ENCODE measurements around the gene ITGA2.

ITGA2 gene

GRCh38 chr5:53052499-53052898 lies 63.3 kb downstream of the ITGA2 start:
- no peaks in the 10 kb centered on the region for H3K4me1 ChIP-seq (ENCODE audit: control insufficient read depth, insufficient read depth, low read length)
- H3K4me3 ChIP-seq (ENCODE audit: low read length): no peak overlapping the region
- DNase-seq (ENCODE audit: low read depth, low spot score): no peak
- H3K27ac ChIP-seq (ENCODE audit: low read length): no peak overlapping the region
- no peaks in the 10 kb centered on the region for H3K27me3 ChIP-seq (ENCODE audit: control insufficient read depth, insufficient read depth, low read length)
- H3K9me3 ChIP-seq (ENCODE audit: control insufficient read depth, insufficient read depth, low read length): no peaks in the 10 kb centered on the region
- no CpG with 5 or more reads among the region's 2 CpGs for whole genome bisulfite sequencing (ENCODE audit: insufficient coverage, insufficient read length)
- H3K36me3 ChIP-seq (ENCODE audit: control insufficient read depth, insufficient read depth, low read length): no peaks in the 10 kb centered on the region

DNA sequence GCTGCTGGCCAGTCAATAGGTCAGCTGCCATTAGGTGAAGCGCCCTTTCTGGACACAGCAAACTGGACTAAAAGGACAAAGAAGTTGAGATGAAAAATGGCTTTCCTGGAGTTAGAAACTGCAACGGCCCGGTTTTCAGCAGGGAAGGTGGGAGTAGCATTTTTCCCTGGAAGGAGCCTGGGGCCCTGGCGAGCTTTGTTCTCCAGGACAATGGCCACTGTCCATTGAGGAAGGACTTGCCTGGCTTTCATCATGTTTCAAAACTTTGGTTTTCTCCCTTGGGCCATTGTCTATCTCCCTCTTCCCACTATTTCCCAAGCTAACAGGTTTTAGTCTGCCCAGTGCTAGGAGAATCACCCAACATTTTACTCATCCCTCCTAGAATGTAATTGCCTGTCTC lies 64.2 kb downstream of the ITGA2 start:
- no peaks in the 10 kb centered on the region for H3K36me3 ChIP-seq (ENCODE audit: control insufficient read depth, insufficient read depth, low read length)

GRCh38 chr5:53055365-53055764 lies 66.2 kb downstream of the ITGA2 start:
- WGBS (ENCODE audit: insufficient coverage, insufficient read length): no CpG with 5 or more reads among the region's 5 CpGs
- Histone ChIP-seq H3K4me1 (ENCODE audit: control insufficient read depth, insufficient read depth, low read length) (no peaks in the 10 kb centered on the region), H3K9me3 (ENCODE audit: control insufficient read depth, insufficient read depth, low read length) (no peaks in the 10 kb centered on the region), H3K27ac (ENCODE audit: low read length) (no peak overlapping the region), H3K36me3 (ENCODE audit: control insufficient read depth, insufficient read depth, low read length) (no peaks in the 10 kb centered on the region), H3K4me3 (ENCODE audit: low read length) (no peak overlapping the region), H3K27me3 (ENCODE audit: control insufficient read depth, insufficient read depth, low read length) (no peaks in the 10 kb centered on the region)
- no peak for DNase-seq (ENCODE audit: low read depth, low spot score)

More for the DNA sequence above, 64.2 kb downstream of the ITGA2 start:
- no peaks in the 10 kb centered on the region for H3K27me3 ChIP-seq (ENCODE audit: control insufficient read depth, insufficient read depth, low read length)
- no peak overlapping the region for H3K27ac ChIP-seq (ENCODE audit: low read length)
- DNase-seq (ENCODE audit: low read depth, low spot score): no peak
- H3K4me1 ChIP-seq (ENCODE audit: control insufficient read depth, insufficient read depth, low read length): no peaks in the 10 kb centered on the region
- whole genome bisulfite sequencing (ENCODE audit: insufficient coverage, insufficient read length): no CpG with 5 or more reads among the region's 4 CpGs
- H3K9me3 ChIP-seq (ENCODE audit: control insufficient read depth, insufficient read depth, low read length): no peaks in the 10 kb centered on the region
- H3K4me3 ChIP-seq (ENCODE audit: low read length): no peak overlapping the region

DNA sequence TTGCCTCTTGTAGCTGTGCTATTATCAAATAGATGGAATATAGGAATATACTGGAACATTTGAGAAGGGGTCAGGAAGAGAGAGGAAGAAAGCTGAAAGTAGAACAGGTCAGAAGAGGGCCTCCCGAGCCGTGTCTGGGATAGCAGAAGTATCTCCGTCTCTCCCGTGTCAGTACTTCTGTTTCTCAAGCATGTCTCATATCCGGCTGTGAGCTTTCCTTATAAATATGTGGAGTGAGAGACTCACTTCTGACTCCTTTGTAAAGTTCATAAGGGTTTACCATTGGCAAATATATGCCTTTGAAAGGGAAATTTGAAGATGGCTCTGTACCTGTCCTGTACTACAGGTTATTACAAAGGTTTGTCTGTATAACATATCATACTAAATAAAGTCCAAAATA lies 70.1 kb downstream of the ITGA2 start:
- no CpG with 5 or more reads among the region's 5 CpGs for WGBS (ENCODE audit: insufficient coverage, insufficient read length)
- Histone ChIP-seq H3K36me3 (ENCODE audit: control insufficient read depth, insufficient read depth, low read length) (no peaks in the 10 kb centered on the region), H3K9me3 (ENCODE audit: control insufficient read depth, insufficient read depth, low read length) (no peaks in the 10 kb centered on the region), H3K27me3 (ENCODE audit: control insufficient read depth, insufficient read depth, low read length) (no peaks in the 10 kb centered on the region), H3K27ac (ENCODE audit: low read length) (no peak overlapping the region), H3K4me1 (ENCODE audit: control insufficient read depth, insufficient read depth, low read length) (no peaks in the 10 kb centered on the region), H3K4me3 (ENCODE audit: low read length) (no peak overlapping the region)
- DNase-seq (ENCODE audit: low read depth, low spot score): no peak

- no peak overlapping the region for H3K27ac ChIP-seq (ENCODE audit: low read length)
- no CpG with 5 or more reads among the region's 2 CpGs for WGBS (ENCODE audit: insufficient coverage, insufficient read length)
- no peak for DNase-seq (ENCODE audit: low read depth, low spot score)
- no peaks in the 10 kb centered on the region for H3K27me3 ChIP-seq (ENCODE audit: control insufficient read depth, insufficient read depth, low read length)
- no peaks in the 10 kb centered on the region for H3K36me3 ChIP-seq (ENCODE audit: control insufficient read depth, insufficient read depth, low read length)
- H3K4me3 ChIP-seq (ENCODE audit: low read length): no peak overlapping the region
- no peaks in the 10 kb centered on the region for H3K9me3 ChIP-seq (ENCODE audit: control insufficient read depth, insufficient read depth, low read length)
- H3K4me1 ChIP-seq (ENCODE audit: control insufficient read depth, insufficient read depth, low read length): no peaks in the 10 kb centered on the region
Measured at GRCh38 chr5:53063176-53063575, 74.0 kb downstream of the ITGA2 start.

DNA sequence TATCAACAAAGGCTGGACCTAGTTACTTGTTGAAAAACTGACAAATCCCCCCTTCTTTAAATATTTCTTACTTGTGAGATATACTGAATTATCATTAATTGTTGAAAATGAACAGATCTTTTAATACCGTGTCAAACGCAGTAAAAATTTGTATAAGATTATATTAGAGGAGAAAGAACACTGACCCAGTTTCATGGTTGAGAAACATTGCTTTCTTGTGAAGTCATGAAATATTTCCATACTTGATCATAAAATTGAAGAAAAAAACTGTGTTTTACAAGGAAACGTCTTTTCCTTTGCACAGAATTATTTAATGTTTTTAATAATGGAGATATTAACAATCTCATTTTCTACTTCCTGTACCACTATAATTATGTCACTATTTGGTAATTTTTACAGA lies 74.6 kb downstream of the ITGA2 start:
- Histone ChIP-seq H3K27me3 (ENCODE audit: control insufficient read depth, insufficient read depth, low read length) (no peaks in the 10 kb centered on the region), H3K4me1 (ENCODE audit: control insufficient read depth, insufficient read depth, low read length) (no peaks in the 10 kb centered on the region), H3K4me3 (ENCODE audit: low read length) (no peak overlapping the region), H3K27ac (ENCODE audit: low read length) (no peak overlapping the region), H3K36me3 (ENCODE audit: control insufficient read depth, insufficient read depth, low read length) (no peaks in the 10 kb centered on the region), H3K9me3 (ENCODE audit: control insufficient read depth, insufficient read depth, low read length) (no peaks in the 10 kb centered on the region)
- WGBS (ENCODE audit: insufficient coverage, insufficient read length): no CpG with 5 or more reads among the region's 3 CpGs
- no peak for DNase-seq (ENCODE audit: low read depth, low spot score)

GRCh38 chr5:53066088-53066487 lies 76.9 kb downstream of the ITGA2 start:
- Histone ChIP-seq H3K9me3 (ENCODE audit: control insufficient read depth, insufficient read depth, low read length) (no peaks in the 10 kb centered on the region), H3K4me1 (ENCODE audit: control insufficient read depth, insufficient read depth, low read length) (no peaks in the 10 kb centered on the region), H3K4me3 (ENCODE audit: low read length) (no peak overlapping the region), H3K27me3 (ENCODE audit: control insufficient read depth, insufficient read depth, low read length) (no peaks in the 10 kb centered on the region), H3K36me3 (ENCODE audit: control insufficient read depth, insufficient read depth, low read length) (no peaks in the 10 kb centered on the region), H3K27ac (ENCODE audit: low read length) (no peak overlapping the region)
- no CpG with 5 or more reads among the region's 1 CpG for WGBS (ENCODE audit: insufficient coverage, insufficient read length)
- no peak for DNase-seq (ENCODE audit: low read depth, low spot score)

- no peak for DNase-seq (ENCODE audit: low read depth, low spot score)
- Histone ChIP-seq H3K4me3 (ENCODE audit: low read length) (no peak overlapping the region), H3K4me1 (ENCODE audit: control insufficient read depth, insufficient read depth, low read length) (no peaks in the 10 kb centered on the region), H3K27ac (ENCODE audit: low read length) (no peak overlapping the region), H3K9me3 (ENCODE audit: control insufficient read depth, insufficient read depth, low read length) (no peaks in the 10 kb centered on the region), H3K36me3 (ENCODE audit: control insufficient read depth, insufficient read depth, low read length) (no peaks in the 10 kb centered on the region), H3K27me3 (ENCODE audit: control insufficient read depth, insufficient read depth, low read length) (no peaks in the 10 kb centered on the region)
- WGBS (ENCODE audit: insufficient coverage, insufficient read length): no CpG with 5 or more reads among the region's 1 CpG
Measured at GRCh38 chr5:53067641-53068040, 78.5 kb downstream of the ITGA2 start.

DNA sequence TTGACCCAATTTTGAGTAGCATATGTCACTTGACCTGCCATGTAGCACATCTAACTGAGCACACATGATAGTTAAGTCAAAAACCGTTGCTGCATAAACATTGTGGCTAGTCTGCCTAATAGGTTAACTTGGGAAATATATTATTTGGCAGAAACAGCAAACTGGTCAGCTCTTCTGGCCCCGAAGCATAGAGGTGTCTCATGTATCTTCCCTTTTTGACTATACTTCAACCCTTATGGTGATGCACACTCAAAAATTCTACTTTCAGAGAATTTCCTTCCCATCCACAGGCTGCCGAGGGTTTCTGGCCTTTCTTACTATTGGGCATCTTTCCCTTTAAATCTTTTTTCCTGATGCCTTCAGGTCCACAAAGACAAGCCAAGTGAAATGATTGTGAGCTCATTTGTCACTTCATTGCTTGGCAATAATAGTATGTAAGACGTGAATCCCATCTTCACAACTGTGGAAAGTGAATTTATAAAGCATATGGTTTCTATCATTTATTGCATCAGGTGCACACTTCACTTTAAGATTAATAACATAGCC lies 79.2 kb downstream of the ITGA2 start:
- WGBS (ENCODE audit: insufficient coverage, insufficient read length): no CpG with 5 or more reads among the region's 4 CpGs
- no peak for DNase-seq (ENCODE audit: low read depth, low spot score)
- no peaks in the 10 kb centered on the region for H3K4me1 ChIP-seq (ENCODE audit: control insufficient read depth, insufficient read depth, low read length)
- H3K36me3 ChIP-seq (ENCODE audit: control insufficient read depth, insufficient read depth, low read length): no peaks in the 10 kb centered on the region
- no peak overlapping the region for H3K27ac ChIP-seq (ENCODE audit: low read length)
- H3K9me3 ChIP-seq (ENCODE audit: control insufficient read depth, insufficient read depth, low read length): no peaks in the 10 kb centered on the region
- H3K4me3 ChIP-seq (ENCODE audit: low read length): no peak overlapping the region
- no peaks in the 10 kb centered on the region for H3K27me3 ChIP-seq (ENCODE audit: control insufficient read depth, insufficient read depth, low read length)

DNA sequence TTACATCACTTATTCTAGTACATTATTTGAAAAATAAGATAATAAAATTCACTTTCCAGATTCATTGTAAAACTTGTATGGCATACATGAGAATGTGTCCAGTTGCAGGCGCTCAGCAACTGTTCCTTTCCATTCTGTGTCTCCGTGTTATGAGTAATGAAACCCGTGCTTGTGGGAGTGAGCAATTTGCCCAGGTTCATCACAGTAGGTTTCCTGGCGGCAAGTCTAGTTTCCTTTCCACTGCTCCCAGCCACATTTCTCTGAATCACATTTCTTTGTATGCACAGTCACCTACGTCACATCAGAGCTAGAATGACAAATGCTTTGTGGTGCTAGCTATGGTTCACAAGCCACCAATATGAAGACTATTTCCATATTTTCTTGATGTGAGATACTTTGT lies 80.5 kb downstream of the ITGA2 start:
- no peaks in the 10 kb centered on the region for H3K9me3 ChIP-seq (ENCODE audit: control insufficient read depth, insufficient read depth, low read length)
- H3K4me1 ChIP-seq (ENCODE audit: control insufficient read depth, insufficient read depth, low read length): no peaks in the 10 kb centered on the region
- WGBS (ENCODE audit: insufficient coverage, insufficient read length): no CpG with 5 or more reads among the region's 5 CpGs
- H3K36me3 ChIP-seq (ENCODE audit: control insufficient read depth, insufficient read depth, low read length): no peaks in the 10 kb centered on the region
- no peaks in the 10 kb centered on the region for H3K27me3 ChIP-seq (ENCODE audit: control insufficient read depth, insufficient read depth, low read length)
- no peak overlapping the region for H3K27ac ChIP-seq (ENCODE audit: low read length)
- H3K4me3 ChIP-seq (ENCODE audit: low read length): no peak overlapping the region
- DNase-seq (ENCODE audit: low read depth, low spot score): no peak

- WGBS (ENCODE audit: insufficient coverage, insufficient read length): no CpG with 5 or more reads among the region's 2 CpGs
- no peak overlapping the region for H3K27ac ChIP-seq (ENCODE audit: low read length)
- H3K36me3 ChIP-seq (ENCODE audit: control insufficient read depth, insufficient read depth, low read length): no peaks in the 10 kb centered on the region
- no peak overlapping the region for H3K4me3 ChIP-seq (ENCODE audit: low read length)
- no peak for DNase-seq (ENCODE audit: low read depth, low spot score)
- H3K27me3 ChIP-seq (ENCODE audit: control insufficient read depth, insufficient read depth, low read length): no peaks in the 10 kb centered on the region
- no peaks in the 10 kb centered on the region for H3K4me1 ChIP-seq (ENCODE audit: control insufficient read depth, insufficient read depth, low read length)
- H3K9me3 ChIP-seq (ENCODE audit: control insufficient read depth, insufficient read depth, low read length): no peaks in the 10 kb centered on the region
Measured at GRCh38 chr5:53071298-53071697, 82.1 kb downstream of the ITGA2 start.
